ENCODE measurements around the gene CST3. TPM values are rescaled to one million over a fixed set of nuclear protein-coding genes. Genes with fewer than 3 reads are reported as not detected.

CST3 gene
- total and polyA plus RNA-seq, 10 of the 15 experiments (the other 5 are each of a cell fraction or from before 2014, with no cell fraction given): 11.8 to 127 (median 57.8) TPM

DNA sequence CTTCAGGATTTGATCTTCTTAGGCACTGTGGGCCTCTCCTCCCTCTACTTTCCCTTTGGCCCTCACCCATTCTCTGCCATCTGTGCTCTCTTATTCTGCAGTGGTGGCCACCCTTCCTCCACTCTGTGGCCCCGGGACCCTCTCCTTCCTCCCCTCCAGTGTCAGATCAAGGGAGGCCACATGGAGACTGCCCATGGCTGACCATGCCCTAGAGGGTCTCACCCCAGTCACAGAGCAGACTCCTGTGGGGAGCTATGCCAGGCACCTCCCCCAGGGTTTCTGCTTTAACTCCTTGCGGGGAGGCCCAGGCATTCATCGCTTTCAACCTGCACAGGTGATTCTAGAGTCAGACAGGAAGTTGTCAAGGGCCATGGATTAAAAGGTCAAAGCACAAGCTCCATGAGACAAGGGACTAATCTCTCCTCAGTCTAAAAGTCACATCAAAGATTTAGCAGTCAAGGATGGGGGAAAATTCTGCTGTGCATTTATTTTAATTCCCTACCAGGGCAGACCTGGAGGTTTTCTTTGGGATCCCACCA is 15.7 kb upstream of the CST3 start (continued):
- TF ChIP-seq SIX5 (IDR thresholded peaks at IDR 0.05; ENCODE audit: low read depth, low read length, severe bottlenecking) (no peak), IKZF2 (IDR thresholded peaks at IDR 0.05) (no peak), MYC (IDR thresholded peaks at IDR 0.05; ENCODE audit: insufficient read depth, insufficient read length, insufficient replicate concordance, low read length, severe bottlenecking) (no peak), ESRRA (IDR thresholded peaks at IDR 0.05; ENCODE audit: low read length) (no peak), EGR1 (IDR thresholded peaks at IDR 0.05; ENCODE audit: borderline replicate concordance in 1 of 2, low read depth in 2 of 2, low read length in 2 of 2) (no peak), SPI1 (IDR thresholded peaks at IDR 0.05; ENCODE audit: borderline replicate concordance, insufficient read depth, low read depth, low read length) (no peak), BHLHE40 (IDR thresholded peaks at IDR 0.05; ENCODE audit: borderline replicate concordance in 1 of 2, low read depth in 2 of 2, low read length in 1 of 2) (no peak), ZNF622 (IDR thresholded peaks at IDR 0.05) (no peak), NBN (IDR thresholded peaks at IDR 0.05) (no peak), CBFB (IDR thresholded peaks at IDR 0.05; ENCODE audit: low read depth) (no peak), ZSCAN29 (IDR thresholded peaks at IDR 0.05) (no peak), NFXL1 (IDR thresholded peaks at IDR 0.05; ENCODE audit: borderline replicate concordance) (no peak)
- TF ChIP-seq, protein P1, sequence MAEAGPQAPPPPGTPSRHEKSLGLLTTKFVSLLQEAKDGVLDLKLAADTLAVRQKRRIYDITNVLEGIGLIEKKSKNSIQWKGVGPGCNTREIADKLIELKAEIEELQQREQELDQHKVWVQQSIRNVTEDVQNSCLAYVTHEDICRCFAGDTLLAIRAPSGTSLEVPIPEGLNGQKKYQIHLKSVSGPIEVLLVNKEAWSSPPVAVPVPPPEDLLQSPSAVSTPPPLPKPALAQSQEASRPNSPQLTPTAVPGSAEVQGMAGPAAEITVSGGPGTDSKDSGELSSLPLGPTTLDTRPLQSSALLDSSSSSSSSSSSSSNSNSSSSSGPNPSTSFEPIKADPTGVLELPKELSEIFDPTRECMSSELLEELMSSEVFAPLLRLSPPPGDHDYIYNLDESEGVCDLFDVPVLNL (IDR thresholded peaks at IDR 0.05; ENCODE audit: low read depth, low read length): no peak

DNA sequence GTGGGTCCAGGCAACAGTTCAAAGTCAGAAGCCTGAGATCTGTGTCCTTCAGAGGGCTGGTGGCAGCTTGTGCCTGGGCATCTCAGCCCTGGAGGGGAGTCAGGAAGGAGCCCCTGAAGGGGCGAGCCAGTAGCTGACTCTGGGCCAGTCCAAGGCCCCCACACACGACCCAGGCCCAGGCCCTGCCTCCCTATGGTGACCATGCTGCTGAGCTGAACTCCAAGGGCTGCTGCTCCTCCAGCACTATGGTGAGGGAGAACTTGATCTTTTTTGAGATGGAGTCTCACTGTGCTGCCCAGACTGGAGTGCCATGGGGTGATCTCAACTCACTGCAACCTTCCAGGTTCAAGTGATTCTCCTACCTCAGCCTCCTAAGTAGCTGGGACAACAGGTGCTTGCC is 15.2 kb upstream of the CST3 start:
- no peaks in the 10 kb centered on the region for H3K27me3 ChIP-seq (replicated peaks in 1 of 2; ENCODE audit: control insufficient read depth in 2 of 2, insufficient read depth in 2 of 2, low read length in 1 of 2)
- ChIA-PET CTCF (interaction anchor here (1.5 kb wide), 1 partner anchor 16 kb away, joined by 3 read pairs; no protein-coding TSS in a partner anchor), POLR2A (no interaction called here), RAD21 (ENCODE audit: unreplicated experiment) (no interaction called here), SMC1A (ENCODE audit: uncharacterized antibody, unreplicated experiment) (no interaction called here)
- H3K9ac ChIP-seq (ENCODE audit: control insufficient read depth, insufficient read depth, low read length): no peak overlapping the region
- no peaks in the 10 kb centered on the region; the same call in 2 of the 3 replicates for H3K9me3 ChIP-seq (replicated peaks; ENCODE audit: control insufficient read depth, insufficient read depth, low read length)
- no peak overlapping the region for H3K4me2 ChIP-seq (ENCODE audit: control insufficient read depth, insufficient read depth)
- DNase-seq (ENCODE audit: low read depth, low spot score) (no peak), ATAC-seq (no peak), FAIRE-seq (no peak)
- no peak overlapping the region for H3K4me3 ChIP-seq
- H3K79me2 ChIP-seq (ENCODE audit: control insufficient read depth, insufficient read depth, low read length): no peaks in the 10 kb centered on the region
- 0% methylated on average over 1 of the region's 2 CpGs for WGBS (ENCODE audit: insufficient coverage, insufficient replicate concordance, low lambda C conversion rate, missing lambda C conversion rate)
- no peaks in the 10 kb centered on the region for H3K36me3 ChIP-seq (ENCODE audit: control insufficient read depth in 2 of 2, insufficient read depth in 2 of 2, low read length in 1 of 2)
- BruUV-seq (replicated peaks): no TSS peak
- H3K27ac ChIP-seq (ENCODE audit: control insufficient read depth, insufficient read depth): no peak overlapping the region
- peaks cover 6% of the 10 kb centered on the region for H3K4me1 ChIP-seq (ENCODE audit: control insufficient read depth, insufficient read depth, low read length)
- intact Hi-C loops (cut with micrococcal nuclease; ENCODE audit: unreplicated experiment): no loop called here
- in situ Hi-C loops (cut with MboI): no loop called here
- no peaks in the 10 kb centered on the region for H4K20me1 ChIP-seq (ENCODE audit: control insufficient read depth, insufficient read depth)
- H2AFZ ChIP-seq (ENCODE audit: control insufficient read depth, low read depth, low read length): no peak overlapping the region
- TF ChIP-seq TBL1XR1 (IDR thresholded peaks at IDR 0.05; ENCODE audit: low read depth, low read length) (no peak), MYC (IDR thresholded peaks at IDR 0.05; ENCODE audit: insufficient read depth, insufficient read length, insufficient replicate concordance, low read length, severe bottlenecking) (no peak), POLR2A (IDR thresholded peaks at IDR 0.05; ENCODE audit: low read depth, low read length) (no peak)
- TF ChIP-seq, protein P2, sequence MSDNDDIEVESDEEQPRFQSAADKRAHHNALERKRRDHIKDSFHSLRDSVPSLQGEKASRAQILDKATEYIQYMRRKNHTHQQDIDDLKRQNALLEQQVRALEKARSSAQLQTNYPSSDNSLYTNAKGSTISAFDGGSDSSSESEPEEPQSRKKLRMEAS (IDR thresholded peaks at IDR 0.05; ENCODE audit: low read depth, low read length): no peak
- TF ChIP-seq, protein P3, sequence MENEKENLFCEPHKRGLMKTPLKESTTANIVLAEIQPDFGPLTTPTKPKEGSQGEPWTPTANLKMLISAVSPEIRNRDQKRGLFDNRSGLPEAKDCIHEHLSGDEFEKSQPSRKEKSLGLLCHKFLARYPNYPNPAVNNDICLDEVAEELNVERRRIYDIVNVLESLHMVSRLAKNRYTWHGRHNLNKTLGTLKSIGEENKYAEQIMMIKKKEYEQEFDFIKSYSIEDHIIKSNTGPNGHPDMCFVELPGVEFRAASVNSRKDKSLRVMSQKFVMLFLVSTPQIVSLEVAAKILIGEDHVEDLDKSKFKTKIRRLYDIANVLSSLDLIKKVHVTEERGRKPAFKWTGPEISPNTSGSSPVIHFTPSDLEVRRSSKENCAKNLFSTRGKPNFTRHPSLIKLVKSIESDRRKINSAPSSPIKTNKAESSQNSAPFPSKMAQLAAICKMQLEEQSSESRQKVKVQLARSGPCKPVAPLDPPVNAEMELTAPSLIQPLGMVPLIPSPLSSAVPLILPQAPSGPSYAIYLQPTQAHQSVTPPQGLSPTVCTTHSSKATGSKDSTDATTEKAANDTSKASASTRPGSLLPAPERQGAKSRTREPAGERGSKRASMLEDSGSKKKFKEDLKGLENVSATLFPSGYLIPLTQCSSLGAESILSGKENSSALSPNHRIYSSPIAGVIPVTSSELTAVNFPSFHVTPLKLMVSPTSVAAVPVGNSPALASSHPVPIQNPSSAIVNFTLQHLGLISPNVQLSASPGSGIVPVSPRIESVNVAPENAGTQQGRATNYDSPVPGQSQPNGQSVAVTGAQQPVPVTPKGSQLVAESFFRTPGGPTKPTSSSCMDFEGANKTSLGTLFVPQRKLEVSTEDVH (IDR thresholded peaks at IDR 0.05; ENCODE audit: low read depth, partially characterized antibody): no peak
- TF ChIP-seq, protein P4, sequence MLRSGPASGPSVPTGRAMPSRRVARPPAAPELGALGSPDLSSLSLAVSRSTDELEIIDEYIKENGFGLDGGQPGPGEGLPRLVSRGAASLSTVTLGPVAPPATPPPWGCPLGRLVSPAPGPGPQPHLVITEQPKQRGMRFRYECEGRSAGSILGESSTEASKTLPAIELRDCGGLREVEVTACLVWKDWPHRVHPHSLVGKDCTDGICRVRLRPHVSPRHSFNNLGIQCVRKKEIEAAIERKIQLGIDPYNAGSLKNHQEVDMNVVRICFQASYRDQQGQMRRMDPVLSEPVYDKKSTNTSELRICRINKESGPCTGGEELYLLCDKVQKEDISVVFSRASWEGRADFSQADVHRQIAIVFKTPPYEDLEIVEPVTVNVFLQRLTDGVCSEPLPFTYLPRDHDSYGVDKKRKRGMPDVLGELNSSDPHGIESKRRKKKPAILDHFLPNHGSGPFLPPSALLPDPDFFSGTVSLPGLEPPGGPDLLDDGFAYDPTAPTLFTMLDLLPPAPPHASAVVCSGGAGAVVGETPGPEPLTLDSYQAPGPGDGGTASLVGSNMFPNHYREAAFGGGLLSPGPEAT (IDR thresholded peaks at IDR 0.05; ENCODE audit: low read depth): no peak

Measured in GM12878 (cell line).